Lung microvascular endothelial cell (primary cell): ENCODE data around the gene CDIPT. TPM values are rescaled to one million over a fixed set of nuclear protein-coding genes. Genes with fewer than 3 reads are reported as not detected.
"Not testable (repeated sequence)": the region's sequence is repeated elsewhere in the genome, so short reads cannot be mapped to it uniquely, and the experiment has no call there.

ENCODE experiments used
- DNase-seq, 2 donors: peaks; one replicate each; pipeline versions ENCODE4 v3.0.0 to v3.0.0-alpha.2; 2010; ENCODE audit warnings: low read depth in 2 of 2
- total RNA-seq: library from RNA; depleted of rRNA; stranded (reverse); fragments of >200 nt; gene quantifications from 2 replicates; pipeline ENCODE4 v1.2.1, GENCODE V29; 2014

The CDIPT gene
- total RNA-seq, 1 donor from 2014 or later: 86.3 TPM

GRCh38 chr16:29858974-29859373 lies 4.1 kb downstream of the CDIPT start:
- DNase-seq: no peak

- no peak for DNase-seq
Observed at GRCh38 chr16:29858149-29858849, 4.7 kb downstream of the CDIPT start.

- DNase-seq: no peak
Observed at GRCh38 chr16:29857133-29857760, 5.8 kb downstream of the CDIPT start.

- no peak for DNase-seq
Observed at GRCh38 chr16:29854520-29855100, 8.4 kb downstream of the CDIPT start.

- peak; percentile 94 for DNase-seq
Observed at GRCh38 chr16:29852654-29853053, 10.4 kb downstream of the CDIPT start.

- DNase-seq: no peak
Observed at GRCh38 chr16:29850998-29851397, 12.0 kb downstream of the CDIPT start.

GRCh38 chr16:29849505-29849904 lies 13.5 kb downstream of the CDIPT start:
- DNase-seq: no peak

GRCh38 chr16:29848420-29849297 lies 14.4 kb downstream of the CDIPT start:
- peak; percentile 77 to 78 for DNase-seq

- DNase-seq: no peak
Observed at GRCh38 chr16:29845656-29846055, 17.4 kb downstream of the CDIPT start.

- DNase-seq: no peak
Observed at GRCh38 chr16:29844575-29845331, 18.3 kb downstream of the CDIPT start.

GRCh38 chr16:29843931-29844330 lies 19.1 kb downstream of the CDIPT start:
- DNase-seq: no peak

- no peak for DNase-seq
Observed at GRCh38 chr16:29842732-29843346, 20.2 kb downstream of the CDIPT start.

- no peak for DNase-seq
Observed at GRCh38 chr16:29841631-29842030, 21.4 kb downstream of the CDIPT start.

- no peak for DNase-seq
Observed at GRCh38 chr16:29840240-29840639, 22.8 kb downstream of the CDIPT start.

- no peak for DNase-seq
Observed at GRCh38 chr16:29839822-29840221, 23.2 kb downstream of the CDIPT start.

- DNase-seq: peak; percentile 49 to 50
Observed at GRCh38 chr16:29837841-29838240, 25.2 kb downstream of the CDIPT start.

- no peak for DNase-seq
Observed at GRCh38 chr16:29836623-29837022, 26.4 kb downstream of the CDIPT start.

- no peak for DNase-seq
Observed at GRCh38 chr16:29835926-29836325, 27.1 kb downstream of the CDIPT start.

- no peak for DNase-seq
Observed at GRCh38 chr16:29834079-29834478, 28.9 kb downstream of the CDIPT start.

GRCh38 chr16:29833219-29833618 lies 29.8 kb downstream of the CDIPT start:
- DNase-seq: not testable (repeated sequence)

GRCh38 chr16:29831490-29831889 lies 31.5 kb downstream of the CDIPT start:
- DNase-seq: no peak
